MCF 10A (cell line): Measurements from ENCODE around the gene TBC1D7. TPM values are rescaled to one million over a fixed set of nuclear protein-coding genes. Genes with fewer than 3 reads are reported as not detected.

Experiments
- BruUV-seq: library from RNA; stranded (reverse); fragments of 400-500 nt; replicated peaks from 2 replicates; lab custom pipeline; 2021; lab: Mats Ljungman, UMichigan
- CTCF ChIA-PET: fragments of 300-600 bp; sonication (Branson Sonifier 250); formaldehyde crosslinking; extraction: SDS; loops from one replicate; lab custom pipeline; 2021; ENCODE audit warnings: antibody characterized with exemption, inconsistent platforms; lab: Yijun Ruan, JAX
- POLR2A ChIA-PET: fragments of 300-600, 350-650 bp; sonication (Branson Sonifier 250); formaldehyde crosslinking; extraction: SDS; loops from one replicate; lab custom pipeline; 2020; ENCODE audit warnings: antibody characterized with exemption, inconsistent platforms; lab: Yijun Ruan, JAX
- DNase-seq: peaks from one replicate; pipeline ENCODE4 v3.0.0-alpha.2; 2018; ENCODE audit not compliant: unreplicated experiment
- H3K27ac Mint-ChIP-seq: one replicate; pipeline ENCODE4 v1.8.0; 2022; ENCODE audit warnings: mild to moderate bottlenecking, low read depth, mixed read lengths; ENCODE audit not compliant: unreplicated experiment
- H3K27me3 Mint-ChIP-seq: one replicate; pipeline ENCODE4 v1.8.0; 2022; ENCODE audit warnings: mixed read lengths; ENCODE audit not compliant: insufficient read depth, unreplicated experiment
- H3K36me3 Mint-ChIP-seq: one replicate; pipeline ENCODE4 v1.8.0; 2022; ENCODE audit warnings: mild to moderate bottlenecking, moderate library complexity, mixed read lengths; ENCODE audit not compliant: insufficient read depth, unreplicated experiment
- H3K4me1 Mint-ChIP-seq: one replicate; pipeline ENCODE4 v1.8.0; 2022; ENCODE audit warnings: mixed read lengths; ENCODE audit not compliant: insufficient read depth, unreplicated experiment
- H3K4me3 Mint-ChIP-seq: one replicate; pipeline ENCODE4 v1.8.0; 2022; ENCODE audit warnings: mild to moderate bottlenecking, moderate library complexity, mixed read lengths; ENCODE audit not compliant: unreplicated experiment
- H3K9me3 Mint-ChIP-seq: one replicate; pipeline ENCODE4 v1.8.0; 2022; ENCODE audit warnings: mixed read lengths; ENCODE audit not compliant: unreplicated experiment
- intact Hi-C: fragments of 100-400 bp; cut with micrococcal nuclease; formaldehyde crosslinking; loops from 2 replicates; pipeline ENCODE4 v1.14.1; 2022
- total RNA-seq: library from RNA; stranded (reverse); gene quantifications from 2 replicates; pipeline ENCODE4 v1.2.3, GENCODE V29; 2022
- TF ChIP-seq, protein P1 (sequence below): fragments of 200-600 bp; IDR thresholded peaks from one replicate; pipeline ENCODE4 v1.8.0; 2022; ENCODE audit warnings: antibody characterized with exemption, mild to moderate bottlenecking; ENCODE audit not compliant: unreplicated experiment

Gene TBC1D7
- total RNA-seq, 1 experiment from 2014 or later: 19.5 TPM

DNA sequence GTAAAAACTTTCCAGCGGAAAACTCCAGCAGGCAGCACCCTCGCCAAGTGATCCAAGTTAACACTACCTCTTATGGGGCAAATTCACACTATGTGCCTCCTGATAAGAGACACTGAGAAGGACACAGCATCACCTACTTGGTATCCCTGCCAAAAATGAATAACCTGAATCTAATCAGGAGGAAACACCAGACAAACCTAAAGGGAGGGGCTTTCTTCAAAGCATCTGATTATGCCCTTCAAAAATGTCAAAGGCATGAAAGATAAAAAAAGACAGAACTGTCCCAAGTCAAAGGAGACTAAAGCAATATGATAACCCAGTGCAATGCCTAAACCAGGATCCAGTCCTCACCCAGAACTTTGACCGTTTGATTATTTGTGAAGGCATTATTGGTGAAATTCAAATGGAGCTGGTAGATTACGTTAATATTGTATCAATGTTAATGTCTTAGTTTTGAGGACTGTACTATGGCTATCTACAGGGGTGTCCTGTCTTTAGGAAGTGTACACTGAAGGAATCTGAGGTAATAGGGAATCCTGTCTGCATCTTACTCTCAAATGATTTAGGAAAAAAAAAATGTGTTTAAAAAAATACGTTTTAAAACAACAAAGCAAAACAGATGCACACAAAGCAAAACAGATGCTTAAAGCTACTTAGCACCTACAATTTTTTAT is 8.3 kb downstream of the TBC1D7 start:
- Mint-ChIP-seq H3K4me3 (no peak overlapping the region), H3K36me3 (peaks cover 81% of the 10 kb centered on the region)
- POLR2A ChIA-PET: interaction anchor here (2.0 kb wide), 1 partner anchor 8 kb away, joined by 8 read pairs; the partner anchor contains the start of gene TBC1D7

GRCh38 chr6:13318821-13319220 is 9.5 kb downstream of the TBC1D7 start:
- POLR2A ChIA-PET: interaction anchor here (0.6 to 2.0 kb wide), 2 partner anchors 9 to 1689 kb away, joined by 3 to 8 read pairs; partner anchors contain the start of gene TBC1D7
- TF ChIP-seq, protein P1, sequence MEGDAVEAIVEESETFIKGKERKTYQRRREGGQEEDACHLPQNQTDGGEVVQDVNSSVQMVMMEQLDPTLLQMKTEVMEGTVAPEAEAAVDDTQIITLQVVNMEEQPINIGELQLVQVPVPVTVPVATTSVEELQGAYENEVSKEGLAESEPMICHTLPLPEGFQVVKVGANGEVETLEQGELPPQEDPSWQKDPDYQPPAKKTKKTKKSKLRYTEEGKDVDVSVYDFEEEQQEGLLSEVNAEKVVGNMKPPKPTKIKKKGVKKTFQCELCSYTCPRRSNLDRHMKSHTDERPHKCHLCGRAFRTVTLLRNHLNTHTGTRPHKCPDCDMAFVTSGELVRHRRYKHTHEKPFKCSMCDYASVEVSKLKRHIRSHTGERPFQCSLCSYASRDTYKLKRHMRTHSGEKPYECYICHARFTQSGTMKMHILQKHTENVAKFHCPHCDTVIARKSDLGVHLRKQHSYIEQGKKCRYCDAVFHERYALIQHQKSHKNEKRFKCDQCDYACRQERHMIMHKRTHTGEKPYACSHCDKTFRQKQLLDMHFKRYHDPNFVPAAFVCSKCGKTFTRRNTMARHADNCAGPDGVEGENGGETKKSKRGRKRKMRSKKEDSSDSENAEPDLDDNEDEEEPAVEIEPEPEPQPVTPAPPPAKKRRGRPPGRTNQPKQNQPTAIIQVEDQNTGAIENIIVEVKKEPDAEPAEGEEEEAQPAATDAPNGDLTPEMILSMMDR: no peak
- no peak overlapping the region for H3K27ac Mint-ChIP-seq
- DNase-seq: no peak
- CTCF ChIA-PET: interaction anchor here (0.8 kb wide), 1 partner anchor 13 kb away, joined by 3 read pairs; no protein-coding TSS in a partner anchor
- H3K9me3 Mint-ChIP-seq: no peaks in the 10 kb centered on the region
- intact Hi-C loops: no loop called here
- peaks cover 74% of the 10 kb centered on the region for H3K36me3 Mint-ChIP-seq
- no peaks in the 10 kb centered on the region for H3K27me3 Mint-ChIP-seq
- H3K4me1 Mint-ChIP-seq: no peaks in the 10 kb centered on the region
- no TSS peak for BruUV-seq
- H3K4me3 Mint-ChIP-seq: no peak overlapping the region

More for the DNA sequence above, 8.3 kb downstream of the TBC1D7 start:
- Mint-ChIP-seq H3K27me3 (no peaks in the 10 kb centered on the region), H3K4me1 (no peaks in the 10 kb centered on the region), H3K27ac (no peak overlapping the region), H3K9me3 (no peaks in the 10 kb centered on the region)
- TF ChIP-seq, protein P1: no peak
- BruUV-seq: no TSS peak
- CTCF ChIA-PET: interaction anchor here (0.6 to 2.0 kb wide), 4 partner anchors 9 to 474 kb away, joined by 3 to 6 read pairs (median 4); no protein-coding TSS in a partner anchor
- no peak for DNase-seq
- intact Hi-C loops: no loop called here

GRCh38 chr6:13315896-13316295 is 12.4 kb downstream of the TBC1D7 start:
- TF ChIP-seq, protein P1: no peak
- DNase-seq: no peak
- Mint-ChIP-seq H3K9me3 (no peaks in the 10 kb centered on the region), H3K36me3 (peaks cover 57% of the 10 kb centered on the region), H3K4me1 (no peaks in the 10 kb centered on the region), H3K27ac (no peak overlapping the region), H3K4me3 (no peak overlapping the region), H3K27me3 (no peaks in the 10 kb centered on the region)
- POLR2A ChIA-PET: no interaction called here
- no TSS peak for BruUV-seq
- intact Hi-C loops: no loop called here
- CTCF ChIA-PET: interaction anchor here (1.0 kb wide), 1 partner anchor 15 kb away, joined by 6 read pairs; no protein-coding TSS in a partner anchor

DNA sequence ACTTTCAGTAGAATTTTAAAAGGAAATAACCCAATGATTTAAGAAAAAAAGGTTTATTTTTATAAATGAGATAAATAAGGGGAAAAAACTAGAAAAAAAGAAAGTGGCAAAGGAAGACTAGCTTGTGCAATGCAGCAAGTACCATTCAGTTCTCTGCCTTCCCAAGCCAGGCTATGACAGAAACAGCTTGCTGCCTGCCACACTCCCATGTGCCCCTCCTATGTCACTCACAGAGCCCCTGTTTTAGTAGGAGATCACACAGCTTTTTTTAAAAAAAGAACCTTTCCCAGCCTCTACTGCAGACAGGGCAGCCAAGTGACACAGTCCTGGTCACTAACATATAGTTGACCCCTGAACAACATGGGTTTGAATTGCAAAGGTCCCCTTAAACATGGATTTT is 13.5 kb downstream of the TBC1D7 start:
- TF ChIP-seq, protein P1: no peak
- peaks cover 48% of the 10 kb centered on the region for H3K36me3 Mint-ChIP-seq

More for the DNA sequence above, 13.5 kb downstream of the TBC1D7 start:
- CTCF ChIA-PET: interaction anchor here (0.6 to 2.0 kb wide), 2 partner anchors 16 to 86 kb away, joined by 3 to 5 read pairs; no protein-coding TSS in a partner anchor
- POLR2A ChIA-PET: interaction anchor here (1.3 kb wide), 1 partner anchor 13 kb away, joined by 8 read pairs; the partner anchor contains the start of gene TBC1D7
- intact Hi-C loops: no loop called here
- Mint-ChIP-seq H3K9me3 (no peaks in the 10 kb centered on the region), H3K4me3 (no peak overlapping the region), H3K27ac (no peak overlapping the region), H3K27me3 (no peaks in the 10 kb centered on the region), H3K4me1 (no peaks in the 10 kb centered on the region)
- BruUV-seq: no TSS peak
- no peak for DNase-seq
